ENCODE data around the gene ESYT3. TPM values are rescaled to one million over a fixed set of nuclear protein-coding genes. Genes with fewer than 3 reads are reported as not detected.

ESYT3 gene
- total RNA-seq, result under 1 TPM; 0.34 to 1.00 TPM

GRCh38 chr3:138434276-138434874, at the start of gene ESYT3:
Gene ESYT3 (plus strand): TSS chr3:138434616. CDS start chr3:138434799, 183 bp downstream.

Other genes starting within 250 kb of the ESYT3 start
- 10 to 100 TPM; 63.0 to 67.6 TPM for gene ARMC8, start 247.3 kb upstream of the ESYT3 start, total RNA-seq
- under 1 TPM; under 0.01 TPM for gene NME9, start 104.8 kb upstream of the ESYT3 start, total RNA-seq
- gene MRAS, start 86.0 kb upstream of the ESYT3 start, total RNA-seq, result 10 to 100 TPM; 47.8 to 88.6 TPM
- 10 to 100 TPM; 20.0 to 24.0 TPM for gene CEP70, start 159.6 kb downstream of the ESYT3 start, total RNA-seq
- gene FAIM, start 174.2 kb downstream of the ESYT3 start, total RNA-seq, result 10 to 100 TPM in 1 of 2 donors, 1 to 10 TPM in 1; 7.2 to 10.3 TPM